Measurements from ENCODE around the gene AURKA. TPM values are rescaled to one million over a fixed set of nuclear protein-coding genes. Genes with fewer than 3 reads are reported as not detected.
A peak's percentile ranks its signal among the peaks of the same experiment; 100 is the strongest.
"Not testable (repeated sequence)": the region's sequence is repeated elsewhere in the genome, so short reads cannot be mapped to it uniquely, and the experiment has no call there.

The AURKA gene
- polyA plus RNA-seq, 3 donors from 2014 or later: 1.1 to 2.2 (median 1.8) TPM

DNA sequence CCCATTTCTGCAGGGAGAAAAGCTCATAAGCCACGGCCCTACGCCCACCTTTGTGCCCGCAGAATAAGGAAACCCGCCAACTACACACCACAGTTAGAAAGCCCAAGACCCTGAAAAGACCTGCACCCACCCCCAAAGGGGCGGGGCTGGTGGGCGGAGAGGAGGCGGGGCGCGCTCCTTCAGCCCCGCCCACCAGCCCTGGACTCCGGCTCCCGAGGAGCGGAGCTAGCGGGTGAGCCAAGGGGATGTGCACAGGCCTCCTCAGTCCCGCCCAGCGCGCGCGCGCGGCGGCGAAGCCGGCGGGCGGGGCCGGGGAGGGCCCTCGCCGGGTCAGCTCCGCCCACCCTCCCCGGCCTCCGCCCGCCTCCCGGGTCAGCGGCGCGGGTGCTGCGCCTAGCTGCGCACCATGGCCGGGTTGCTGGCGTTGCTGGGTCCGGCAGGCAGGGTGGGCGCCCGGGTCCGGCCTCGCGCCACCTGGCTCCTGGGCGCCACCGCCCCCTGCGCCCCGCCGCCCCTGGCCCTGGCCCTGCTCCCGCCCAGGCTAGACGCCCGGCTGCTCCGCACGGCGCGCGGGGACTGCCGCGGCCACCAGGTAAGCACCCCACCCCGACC is 33.3 kb downstream of the AURKA start, which contains the start of gene FAM210B:
TSS of gene FAM210B (plus strand) at position 375 of the 612 bp plus-strand sequence. CDS start at position 407, 32 bp downstream.
- peak; percentile 75 to 82 (median 82) for DNase-seq
- H3K27ac Mint-ChIP-seq: peak within 1 kb of the TSS; percentile 30 to 80 (median 48)
- peaks cover 3 to 6% (median 4%) of the 10 kb centered on the region in 3 donors for H3K27me3 Mint-ChIP-seq (ENCODE audit: low read depth in 3 of 3)
- peaks cover 21 to 23% of the 10 kb centered on the region in 2 donors for H3K4me1 Mint-ChIP-seq
- H3K4me3 Mint-ChIP-seq: peak within 1 kb of the TSS; percentile 85 to 90 (median 88)
- H3K9me3 Mint-ChIP-seq: no peaks in the 10 kb centered on the region
- H3K36me3 Mint-ChIP-seq: no peaks in the 10 kb centered on the region

DNA sequence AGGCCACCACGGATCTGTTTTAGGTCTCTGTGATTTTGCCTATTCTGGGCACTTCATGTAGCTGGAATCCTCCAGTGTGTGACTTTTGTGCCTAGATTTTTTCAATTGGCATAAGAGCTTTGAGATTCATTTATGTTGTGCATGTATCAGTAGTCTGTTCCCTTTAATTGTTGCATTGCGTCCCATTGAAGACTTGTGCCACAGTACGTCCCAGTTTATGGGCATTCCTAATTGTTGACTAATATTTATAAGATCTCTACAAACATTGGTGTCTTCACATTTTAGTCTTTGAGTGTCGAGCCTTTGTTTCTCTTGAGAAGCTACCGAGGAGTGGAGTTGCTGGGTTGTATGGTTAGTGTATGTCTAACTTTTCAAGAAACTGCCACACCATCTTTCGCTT is 33.9 kb downstream of the AURKA start:
- Mint-ChIP-seq H3K27ac (peak overlapping the region in 5 of 6 donors; percentile 32 to 54 (median 47)), H3K36me3 (no peaks in the 10 kb centered on the region), H3K4me3 (peak overlapping the region; percentile 82 to 86 (median 86)), H3K4me1 (peaks cover 21 to 23% of the 10 kb centered on the region in 2 donors), H3K27me3 (ENCODE audit: low read depth in 3 of 3) (peaks cover 3 to 6% (median 4%) of the 10 kb centered on the region in 3 donors), H3K9me3 (no peaks in the 10 kb centered on the region)
- DNase-seq: no peak

DNA sequence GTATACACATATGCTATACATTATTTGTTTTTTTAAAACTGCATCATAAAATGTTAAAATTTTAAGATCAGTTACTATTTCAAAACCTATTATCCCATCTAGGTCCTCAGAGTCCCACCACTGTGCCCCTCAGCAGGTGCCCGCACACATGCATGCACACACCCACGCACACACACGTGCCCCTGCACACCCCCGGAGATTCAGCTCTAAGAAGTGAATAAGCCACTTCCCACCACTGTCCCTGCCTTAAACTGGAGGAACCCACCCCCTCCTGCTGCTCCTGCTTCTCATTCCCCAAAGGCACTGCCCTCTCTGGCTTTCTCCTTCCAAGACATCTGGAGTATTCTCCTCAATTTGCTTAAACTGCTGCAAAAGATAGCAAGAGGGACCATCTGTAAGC is 38.7 kb downstream of the AURKA start:
- no peaks in the 10 kb centered on the region for H3K36me3 Mint-ChIP-seq
- peaks cover 3 to 6% of the 10 kb centered on the region in 2 donors for H3K4me1 Mint-ChIP-seq
- no peak overlapping the region for H3K4me3 Mint-ChIP-seq
- no peak for DNase-seq
- no peak overlapping the region for H3K27ac Mint-ChIP-seq
- no peaks in the 10 kb centered on the region for H3K9me3 Mint-ChIP-seq
- H3K27me3 Mint-ChIP-seq (ENCODE audit: low read depth in 3 of 3): peaks cover 8 to 10% (median 8%) of the 10 kb centered on the region in 3 donors

DNA sequence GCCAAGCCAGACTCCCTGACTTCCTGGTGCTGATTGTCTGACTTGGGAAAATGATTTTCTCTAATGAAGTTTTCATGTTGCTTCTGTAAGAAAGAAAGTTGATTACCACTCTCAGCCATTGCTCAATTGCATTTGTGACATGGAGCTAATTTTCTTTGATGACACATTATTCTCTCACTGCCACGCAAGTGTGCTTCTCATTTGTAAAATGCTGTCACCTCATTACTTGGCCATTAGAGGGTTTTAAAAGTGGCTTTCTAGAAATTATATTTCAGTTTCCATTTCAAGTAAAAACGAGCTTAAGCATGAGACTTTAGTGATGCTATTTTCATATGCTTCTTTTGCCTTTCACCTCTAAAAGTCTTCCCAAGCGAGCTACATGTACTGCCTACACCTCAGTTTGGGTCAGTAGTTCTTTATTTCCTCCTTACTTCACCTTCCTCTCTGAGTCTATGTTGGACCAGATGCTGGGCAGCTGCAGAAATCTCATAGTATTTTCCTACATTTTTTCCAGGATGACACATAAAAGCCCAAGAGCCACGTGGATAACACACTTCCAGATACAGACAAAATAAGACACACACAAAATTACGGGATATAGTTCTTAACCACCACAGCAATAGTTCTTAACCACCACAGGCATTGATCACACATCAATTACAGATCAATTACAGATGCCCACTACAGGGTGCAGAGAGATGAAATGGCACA is 39.5 kb downstream of the AURKA start:
- DNase-seq: no peak
- no peaks in the 10 kb centered on the region for H3K4me1 Mint-ChIP-seq
- peaks cover 8 to 10% (median 8%) of the 10 kb centered on the region in 3 donors for H3K27me3 Mint-ChIP-seq (ENCODE audit: low read depth in 3 of 3)
- no peaks in the 10 kb centered on the region for H3K36me3 Mint-ChIP-seq
- no peak overlapping the region for H3K27ac Mint-ChIP-seq
- H3K9me3 Mint-ChIP-seq: no peaks in the 10 kb centered on the region
- H3K4me3 Mint-ChIP-seq: no peak overlapping the region

DNA sequence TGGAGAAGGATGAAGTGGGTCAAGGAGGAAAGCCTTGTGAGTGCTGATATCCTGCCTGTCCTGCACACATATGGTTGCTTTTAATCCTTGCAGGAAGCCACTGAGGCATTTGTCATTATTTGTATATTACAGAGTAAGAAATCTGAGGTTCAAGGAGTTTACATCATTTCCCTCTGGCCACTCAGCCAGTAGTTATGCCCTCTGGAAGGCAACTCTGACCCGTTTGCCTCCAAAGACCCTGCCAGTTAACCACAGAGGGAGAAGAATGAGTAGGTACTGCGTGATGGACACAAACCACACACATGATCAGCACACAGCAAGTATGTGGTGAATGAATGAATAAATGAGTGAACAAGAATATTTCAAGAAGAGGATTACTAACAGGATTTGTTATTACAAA is 41.2 kb downstream of the AURKA start:
- Mint-ChIP-seq H3K27me3 (ENCODE audit: low read depth in 3 of 3) (peaks cover 4 to 13% (median 13%) of the 10 kb centered on the region in 3 donors), H3K4me3 (no peak overlapping the region), H3K36me3 (no peaks in the 10 kb centered on the region), H3K27ac (no peak overlapping the region), H3K9me3 (no peaks in the 10 kb centered on the region), H3K4me1 (no peaks in the 10 kb centered on the region)
- no peak for DNase-seq

DNA sequence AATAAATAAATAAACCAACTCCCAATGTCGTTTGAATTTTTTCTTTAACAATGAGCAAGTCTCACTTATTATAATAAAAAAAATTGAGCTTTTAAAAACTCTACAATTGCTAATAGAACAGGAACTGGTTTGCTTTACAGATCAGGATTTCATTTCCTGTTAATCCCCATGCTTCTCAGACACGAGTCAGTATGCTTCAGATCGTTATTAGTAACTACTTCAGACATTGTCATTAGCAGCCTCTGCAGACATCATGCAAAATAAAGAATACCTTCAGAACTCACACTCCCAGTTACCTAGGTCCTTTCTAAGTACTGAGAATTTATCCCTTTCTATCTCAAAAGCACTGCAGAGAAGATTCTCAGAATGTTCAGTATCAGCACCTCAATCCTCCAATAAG is 43.3 kb downstream of the AURKA start:
- DNase-seq: no peak
- Mint-ChIP-seq H3K9me3 (no peaks in the 10 kb centered on the region), H3K4me3 (no peak overlapping the region), H3K27ac (no peak overlapping the region), H3K27me3 (ENCODE audit: low read depth in 3 of 3) (peaks cover 4 to 16% (median 14%) of the 10 kb centered on the region in 3 donors), H3K36me3 (no peaks in the 10 kb centered on the region), H3K4me1 (no peaks in the 10 kb centered on the region)

DNA sequence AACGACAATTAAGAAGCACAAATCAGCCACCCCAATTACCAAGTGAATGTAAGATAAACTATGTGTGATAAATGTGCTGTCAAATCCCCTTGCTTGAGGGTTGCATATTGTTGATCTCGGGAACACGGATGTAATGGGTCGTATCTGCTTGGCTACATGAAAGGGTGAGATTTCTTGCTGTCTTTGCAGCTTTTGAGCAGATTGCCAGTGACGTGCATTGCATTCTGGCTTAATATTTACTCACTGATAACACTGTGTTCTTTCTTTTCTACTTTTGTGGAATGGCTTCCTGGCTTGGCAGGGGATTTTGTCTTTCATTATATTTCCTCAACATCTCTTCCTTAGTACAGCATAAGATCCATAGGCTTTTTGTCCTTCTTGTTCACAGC is 43.7 kb downstream of the AURKA start:
- Mint-ChIP-seq H3K4me1 (no peaks in the 10 kb centered on the region), H3K9me3 (no peaks in the 10 kb centered on the region), H3K27ac (no peak overlapping the region), H3K36me3 (no peaks in the 10 kb centered on the region), H3K27me3 (ENCODE audit: low read depth in 3 of 3) (peaks cover 4 to 19% (median 15%) of the 10 kb centered on the region in 3 donors), H3K4me3 (no peak overlapping the region)
- DNase-seq: no peak

DNA sequence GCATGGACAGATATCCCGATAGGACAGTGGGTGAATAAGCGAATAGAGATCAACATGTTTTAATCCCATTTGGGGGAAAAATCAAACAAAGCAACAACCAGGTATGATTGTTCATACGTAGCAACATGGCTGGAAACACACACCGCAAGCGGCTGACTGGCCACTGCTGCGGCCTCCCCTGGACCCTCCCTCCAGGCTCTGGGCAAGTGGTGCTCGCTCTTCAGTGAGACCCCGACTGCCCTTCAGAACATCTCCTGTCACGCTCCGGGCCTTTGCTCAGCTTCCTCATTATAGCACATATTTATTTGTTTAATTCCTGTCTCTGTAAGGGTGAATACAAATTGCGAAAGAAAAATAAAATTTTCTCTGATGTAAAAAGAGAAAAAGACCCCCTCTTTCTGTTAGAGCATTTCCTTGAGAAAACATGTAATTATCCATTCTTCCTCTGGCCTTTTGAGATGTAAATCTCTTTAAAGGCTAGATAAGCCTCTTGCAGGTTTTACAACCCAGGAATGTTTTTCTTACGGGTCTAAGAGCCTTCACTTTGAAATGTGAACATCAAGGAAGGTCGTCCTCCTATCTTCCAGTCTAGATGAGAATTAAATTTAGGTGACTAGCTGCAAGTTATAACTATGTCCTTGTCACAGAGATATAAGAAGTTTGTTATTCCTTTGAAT is 44.2 kb downstream of the AURKA start:
- no peak overlapping the region for H3K27ac Mint-ChIP-seq
- H3K27me3 Mint-ChIP-seq (ENCODE audit: low read depth in 3 of 3): peaks cover 4 to 19% (median 15%) of the 10 kb centered on the region in 3 donors
- H3K36me3 Mint-ChIP-seq: no peaks in the 10 kb centered on the region

DNA sequence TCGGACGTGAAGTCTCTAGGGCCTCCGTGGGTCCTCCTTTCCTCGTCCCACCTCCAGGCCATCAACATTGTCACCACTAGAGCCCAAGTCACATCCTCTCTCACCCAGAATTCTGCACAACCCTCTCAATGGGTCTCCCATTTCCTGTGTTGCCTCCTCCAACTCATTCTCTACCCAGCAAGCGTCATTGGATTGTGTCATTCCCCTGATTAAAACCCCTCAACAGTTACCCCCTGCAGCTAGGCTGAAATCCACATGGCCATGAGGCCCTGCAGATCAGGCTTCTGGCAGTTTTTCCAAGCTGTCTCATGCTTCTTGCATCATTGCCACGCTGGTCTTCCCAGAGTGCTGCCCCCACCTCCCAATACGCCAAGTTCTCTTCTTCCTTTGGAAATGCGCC is 46.1 kb downstream of the AURKA start:
- Mint-ChIP-seq H3K27ac (no peak overlapping the region), H3K4me1 (no peaks in the 10 kb centered on the region), H3K36me3 (no peaks in the 10 kb centered on the region), H3K9me3 (no peaks in the 10 kb centered on the region), H3K27me3 (ENCODE audit: low read depth in 3 of 3) (peaks cover 4 to 21% (median 15%) of the 10 kb centered on the region in 3 donors), H3K4me3 (no peak overlapping the region)
- DNase-seq: no peak

More for the DNA sequence above, 44.2 kb downstream of the AURKA start:
- DNase-seq: no peak
- Mint-ChIP-seq H3K4me3 (no peak overlapping the region), H3K4me1 (no peaks in the 10 kb centered on the region), H3K9me3 (no peaks in the 10 kb centered on the region)

DNA sequence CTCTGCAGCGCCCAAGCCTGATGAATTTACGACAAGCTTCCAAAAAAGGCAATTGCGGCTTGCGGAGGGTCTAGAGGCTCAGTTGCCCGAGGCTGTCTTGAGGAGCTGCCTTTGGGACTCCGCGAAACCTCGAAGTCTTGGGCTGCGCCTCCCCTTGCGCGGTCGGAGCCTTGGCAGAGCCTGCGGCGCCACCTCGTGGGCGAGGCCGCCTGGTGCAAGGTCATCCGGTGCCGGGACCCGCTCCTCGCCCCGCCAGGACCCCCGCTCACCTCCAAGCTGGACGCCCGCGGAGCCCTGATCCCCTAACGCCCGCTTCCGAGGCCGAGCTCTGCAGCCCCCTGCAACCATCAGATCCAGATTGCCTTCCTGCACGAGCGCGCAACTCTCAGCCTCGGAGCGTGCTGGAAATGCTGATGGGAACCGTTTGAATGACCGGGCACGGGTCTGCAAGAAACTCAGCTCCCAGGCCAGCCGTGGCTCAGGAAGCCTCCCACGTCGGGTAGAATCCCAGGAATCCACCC is 48.1 kb downstream of the AURKA start:
- no peaks in the 10 kb centered on the region for H3K4me1 Mint-ChIP-seq
- H3K27ac Mint-ChIP-seq: no peak overlapping the region
- peaks cover 6 to 22% (median 8%) of the 10 kb centered on the region in 3 donors for H3K27me3 Mint-ChIP-seq (ENCODE audit: low read depth in 3 of 3)
- DNase-seq: no peak
- H3K9me3 Mint-ChIP-seq: no peaks in the 10 kb centered on the region
- peak overlapping the region in 1 of 5 donors; percentile 31 for H3K4me3 Mint-ChIP-seq
- H3K36me3 Mint-ChIP-seq: no peaks in the 10 kb centered on the region

DNA sequence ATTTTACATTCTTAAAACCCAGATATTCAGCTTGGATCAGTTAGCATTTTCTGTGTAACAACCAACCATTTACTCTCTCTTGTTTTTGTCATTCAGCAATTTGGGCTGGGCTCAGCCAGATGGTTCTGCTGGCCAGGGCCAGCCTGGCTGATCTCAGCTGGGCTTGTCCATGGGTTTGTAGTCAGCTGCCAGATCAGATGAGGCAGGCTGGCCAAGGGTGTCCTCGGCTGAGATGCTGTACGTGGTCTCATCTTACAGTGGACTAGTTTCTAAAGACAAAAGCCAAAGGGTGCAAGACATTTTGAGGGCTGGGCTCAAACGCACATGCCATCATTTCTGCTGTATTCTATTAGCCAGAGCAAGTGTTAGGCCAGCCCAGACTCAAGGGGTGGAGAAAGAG is 49.2 kb downstream of the AURKA start:
- Mint-ChIP-seq H3K36me3 (no peaks in the 10 kb centered on the region), H3K9me3 (no peaks in the 10 kb centered on the region), H3K4me3 (no peak overlapping the region), H3K4me1 (no peaks in the 10 kb centered on the region), H3K27ac (no peak overlapping the region), H3K27me3 (ENCODE audit: low read depth in 3 of 3) (peaks cover 9 to 26% (median 9%) of the 10 kb centered on the region in 3 donors)
- no peak for DNase-seq

DNA sequence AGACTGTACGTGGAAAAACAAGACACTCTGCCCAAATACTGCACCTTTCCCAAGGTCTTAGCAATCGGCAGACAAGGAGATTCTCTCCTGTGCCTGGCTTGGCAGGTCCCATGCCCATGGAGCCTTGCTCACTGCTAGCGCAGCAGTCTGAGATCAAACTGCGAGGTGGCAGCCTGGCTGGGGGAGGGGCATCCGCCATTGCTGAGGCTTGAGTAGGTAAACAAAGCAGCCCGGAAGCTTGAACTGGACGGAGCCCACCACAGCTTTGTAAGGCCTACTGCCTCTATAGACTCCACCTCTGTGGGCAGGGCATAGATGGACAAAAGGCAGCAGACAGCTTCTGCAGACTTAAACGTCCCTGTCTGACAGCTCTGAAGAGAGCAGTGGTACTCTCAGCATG is 55.3 kb downstream of the AURKA start:
- not testable (repeated sequence) for H3K27ac Mint-ChIP-seq, H3K36me3 Mint-ChIP-seq, H3K9me3 Mint-ChIP-seq, DNase-seq, H3K4me3 Mint-ChIP-seq, H3K4me1 Mint-ChIP-seq
- peaks cover 2 to 16% (median 13%) of the 10 kb centered on the region in 3 donors for H3K27me3 Mint-ChIP-seq (ENCODE audit: low read depth in 3 of 3)

DNA sequence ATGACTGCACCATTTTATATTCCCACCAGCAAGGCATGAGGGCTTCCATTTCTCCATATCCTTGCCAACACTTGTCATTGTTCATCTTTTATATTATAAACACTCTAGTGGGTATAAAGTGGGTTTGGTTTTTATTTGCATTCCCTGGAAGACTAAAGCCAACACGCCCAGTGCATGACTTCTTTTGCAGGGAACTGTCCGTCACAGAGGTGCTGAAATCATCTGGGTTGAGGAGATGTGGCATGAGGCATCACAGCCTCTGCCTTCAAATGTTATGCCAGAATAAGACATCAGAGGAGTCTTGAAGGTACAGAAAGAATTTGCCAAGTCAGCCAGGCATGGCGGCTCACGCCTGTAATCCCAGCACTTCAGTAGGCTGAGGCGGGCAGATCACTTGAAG is 63.2 kb downstream of the AURKA start:
- peaks cover 7 to 19% (median 11%) of the 10 kb centered on the region in 3 donors for H3K27me3 Mint-ChIP-seq (ENCODE audit: low read depth in 3 of 3)
- DNase-seq: no peak
- H3K9me3 Mint-ChIP-seq: no peaks in the 10 kb centered on the region
- no peak overlapping the region for H3K27ac Mint-ChIP-seq
- H3K4me3 Mint-ChIP-seq: no peak overlapping the region
- no peaks in the 10 kb centered on the region for H3K36me3 Mint-ChIP-seq
- H3K4me1 Mint-ChIP-seq: no peaks in the 10 kb centered on the region

DNA sequence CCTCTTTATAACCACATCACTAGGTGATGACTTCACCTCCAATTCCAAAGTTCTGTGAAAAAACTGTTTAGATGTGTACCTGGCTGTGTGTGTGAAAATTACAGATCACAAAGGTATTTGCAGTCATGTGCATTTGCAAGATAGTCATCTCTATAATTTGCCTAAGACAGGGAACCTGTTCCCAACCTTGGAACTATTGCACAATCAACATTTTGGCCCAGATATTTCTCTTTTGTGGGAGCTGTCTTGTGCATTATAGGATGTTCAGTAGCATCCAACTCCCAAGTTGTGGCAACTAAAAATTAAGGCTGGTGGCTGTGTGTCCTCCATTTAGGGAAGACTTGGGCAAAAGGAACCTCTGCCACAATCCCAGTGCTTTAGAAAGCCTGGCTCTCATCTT is 67.2 kb downstream of the AURKA start:
- Mint-ChIP-seq H3K9me3 (no peaks in the 10 kb centered on the region), H3K36me3 (no peaks in the 10 kb centered on the region), H3K4me3 (no peak overlapping the region), H3K27me3 (ENCODE audit: low read depth in 3 of 3) (peaks cover 11 to 20% (median 14%) of the 10 kb centered on the region in 3 donors), H3K27ac (no peak overlapping the region), H3K4me1 (no peaks in the 10 kb centered on the region)
- no peak for DNase-seq
